Stimulated activated CD4-positive, alpha-beta T cell treated with anti-CD3 and anti-CD28 coated beads, Interleukin-12 subunit alpha, Interleukin-12 subunit beta, amount 100 ng/mL, for 4 hours (primary cell): ENCODE data around the gene PLA2G4D.
"Not testable (repeated sequence)": the region's sequence is repeated elsewhere in the genome, so short reads cannot be mapped to it uniquely, and the experiment has no call there.

Experiments used
- DNase-seq: peaks from one replicate; pipeline ENCODE4 v3.0.0-alpha.2; 2020

PLA2G4D gene

GRCh38 chr15:42121682-42122081 is 27.3 kb upstream of the PLA2G4D start:
- DNase-seq = no peak

DNA sequence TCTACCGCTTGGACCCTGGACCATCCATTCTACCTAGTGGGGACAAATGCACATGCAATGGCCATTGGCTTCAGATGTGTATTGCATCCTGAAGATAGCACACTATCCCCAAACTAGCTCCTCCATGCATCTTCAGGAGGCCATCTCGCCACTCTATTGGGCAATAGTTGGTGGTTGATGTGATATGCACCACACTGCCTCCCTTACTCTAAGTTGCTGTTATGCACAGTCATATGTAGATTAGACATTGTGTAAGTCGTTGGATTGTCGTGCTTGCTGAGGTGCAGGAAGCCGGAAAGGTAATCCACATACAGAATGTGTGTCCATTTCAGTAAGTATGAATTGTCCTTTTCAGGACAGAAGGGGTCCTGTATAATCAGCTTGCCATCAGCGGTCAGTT is 26.7 kb upstream of the PLA2G4D start:
- no peak for DNase-seq

DNA sequence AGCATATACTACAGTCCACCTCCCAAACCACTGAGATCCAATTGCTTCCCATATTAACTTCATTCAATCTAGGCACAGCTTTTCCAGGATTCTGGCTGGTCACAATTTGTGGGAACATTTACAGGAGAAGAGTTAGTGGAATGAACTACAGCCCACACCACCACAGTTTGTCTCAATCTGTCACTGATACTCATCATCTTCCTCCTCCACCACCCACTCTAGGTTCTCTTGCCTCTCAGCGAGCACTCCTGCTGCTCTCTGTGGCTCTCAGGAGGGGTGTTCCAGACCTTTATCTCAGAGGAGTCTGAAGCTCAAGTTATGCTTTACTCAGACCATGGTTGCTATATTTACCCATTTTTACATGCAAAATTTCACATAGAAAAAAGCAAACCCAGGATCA is 25.9 kb upstream of the PLA2G4D start:
- no peak for DNase-seq

DNA sequence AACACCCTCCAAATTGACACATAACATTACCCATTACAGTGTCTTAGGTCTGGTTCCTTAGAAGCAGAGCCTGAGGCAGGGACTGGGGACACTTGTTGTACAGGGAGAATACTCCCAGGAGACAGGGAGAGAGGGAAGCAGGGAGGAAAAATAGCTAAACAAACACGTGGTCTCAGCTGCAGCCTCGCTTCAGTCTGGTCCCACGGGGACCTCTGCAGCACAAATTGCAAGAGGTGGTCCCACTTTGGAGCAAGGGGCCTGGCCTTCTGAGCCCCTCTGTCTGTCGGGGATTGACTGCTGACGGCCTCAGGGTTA is 25.0 kb upstream of the PLA2G4D start:
- DNase-seq = no peak

DNA sequence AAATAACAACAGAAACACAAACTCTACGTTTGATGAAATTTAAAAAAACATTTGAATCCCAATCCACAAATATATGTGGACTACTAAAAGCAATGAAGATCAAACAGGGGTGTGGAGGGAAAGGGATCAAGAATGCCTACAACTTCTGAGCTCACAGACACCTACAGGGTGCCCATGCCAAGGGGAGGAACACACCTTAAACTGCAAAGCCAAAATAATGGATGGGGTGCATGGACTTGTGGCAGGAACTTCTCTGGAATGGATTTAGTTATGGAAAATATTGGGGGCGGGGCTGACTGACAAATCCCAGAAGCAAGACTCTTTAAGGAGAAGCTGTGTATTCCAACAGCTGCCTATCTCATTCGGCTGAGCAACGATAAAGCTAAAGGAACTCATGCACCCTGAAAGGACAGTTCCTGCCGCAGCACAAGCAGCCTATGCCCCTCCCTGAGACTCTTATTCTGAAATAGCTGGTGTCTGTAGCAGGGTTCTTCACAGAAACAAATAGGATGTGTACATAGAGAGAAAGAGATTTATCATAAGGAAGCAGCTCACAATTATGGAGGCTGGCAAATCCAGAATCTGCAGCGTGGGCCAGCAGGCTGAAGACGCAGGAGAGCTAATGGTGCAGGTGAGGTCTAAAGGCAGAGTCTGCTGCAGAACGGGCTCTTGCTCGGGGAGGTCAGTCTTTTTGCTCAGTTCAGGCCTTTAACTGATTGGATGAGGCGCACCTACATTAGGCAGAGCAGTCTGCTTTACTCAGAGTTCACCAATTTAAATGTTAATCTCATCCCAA is 24.5 kb upstream of the PLA2G4D start:
- no peak for DNase-seq

GRCh38 chr15:42111924-42112323 is 17.6 kb upstream of the PLA2G4D start:
- DNase-seq = no peak

GRCh38 chr15:42110367-42110766 is 16.0 kb upstream of the PLA2G4D start:
- no peak for DNase-seq

- DNase-seq = no peak
Measured at GRCh38 chr15:42108806-42109205, 14.4 kb upstream of the PLA2G4D start.

DNA sequence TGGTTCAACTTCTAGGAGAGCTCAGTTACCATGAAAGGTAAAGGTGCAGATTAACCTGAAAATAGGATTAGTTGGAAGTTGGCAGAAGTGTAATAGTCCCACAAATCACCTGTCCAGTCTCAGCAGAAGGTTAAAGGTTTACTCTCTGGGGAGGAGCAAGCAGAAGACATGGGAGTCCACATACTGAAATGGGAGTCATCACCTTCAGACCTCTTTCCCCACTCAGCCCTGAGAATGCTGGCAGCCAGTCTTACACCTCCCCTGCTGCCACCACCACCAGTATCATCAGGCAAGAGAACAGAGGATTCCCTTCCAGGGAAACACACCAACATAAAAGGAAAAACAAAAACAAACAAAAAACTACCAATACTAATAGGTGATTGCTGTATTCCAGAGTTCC is 13.8 kb upstream of the PLA2G4D start:
- DNase-seq = no peak

GRCh38 chr15:42107473-42107872 is 13.1 kb upstream of the PLA2G4D start:
- DNase-seq = no peak

- no peak for DNase-seq
Measured at GRCh38 chr15:42106288-42106687, 11.9 kb upstream of the PLA2G4D start.

DNA sequence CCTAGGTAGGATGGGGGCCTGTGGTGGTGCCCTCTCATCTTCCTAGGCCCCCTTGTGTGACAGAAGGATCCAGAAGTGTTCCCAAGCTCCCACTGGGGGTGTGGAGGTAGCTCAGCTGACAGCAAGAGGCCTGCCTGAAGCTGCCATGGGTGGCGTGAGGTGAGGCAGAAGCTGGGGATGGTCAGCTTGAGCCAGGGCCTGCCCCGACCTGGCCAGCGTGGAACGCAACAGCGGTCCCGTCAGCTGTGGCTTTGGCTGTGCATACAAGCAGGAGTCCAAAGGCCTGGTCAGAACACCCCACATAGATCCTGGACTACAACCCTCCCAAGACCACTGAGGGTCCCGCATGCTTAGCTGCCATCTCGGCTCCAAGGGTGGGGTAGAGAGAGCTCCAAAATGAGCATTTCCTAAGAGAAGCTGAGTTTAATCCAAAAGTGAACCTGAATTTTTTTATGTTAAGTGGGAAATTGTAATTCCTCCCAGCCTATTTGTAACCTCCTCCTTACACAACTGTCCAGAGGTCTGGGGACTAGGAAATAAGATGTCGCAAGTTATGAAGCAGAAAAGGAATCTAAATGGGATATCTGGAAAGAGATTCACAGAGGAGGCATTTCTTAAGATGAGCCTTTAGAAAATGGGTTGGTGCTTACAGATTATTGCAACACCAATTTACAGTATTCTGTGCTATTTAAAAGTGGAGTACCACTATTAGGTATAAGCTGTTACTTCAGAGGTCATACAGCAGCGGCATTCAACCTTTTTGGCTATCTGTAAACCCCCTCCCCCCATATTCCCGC is 9.9 kb upstream of the PLA2G4D start:
- DNase-seq = no peak

DNA sequence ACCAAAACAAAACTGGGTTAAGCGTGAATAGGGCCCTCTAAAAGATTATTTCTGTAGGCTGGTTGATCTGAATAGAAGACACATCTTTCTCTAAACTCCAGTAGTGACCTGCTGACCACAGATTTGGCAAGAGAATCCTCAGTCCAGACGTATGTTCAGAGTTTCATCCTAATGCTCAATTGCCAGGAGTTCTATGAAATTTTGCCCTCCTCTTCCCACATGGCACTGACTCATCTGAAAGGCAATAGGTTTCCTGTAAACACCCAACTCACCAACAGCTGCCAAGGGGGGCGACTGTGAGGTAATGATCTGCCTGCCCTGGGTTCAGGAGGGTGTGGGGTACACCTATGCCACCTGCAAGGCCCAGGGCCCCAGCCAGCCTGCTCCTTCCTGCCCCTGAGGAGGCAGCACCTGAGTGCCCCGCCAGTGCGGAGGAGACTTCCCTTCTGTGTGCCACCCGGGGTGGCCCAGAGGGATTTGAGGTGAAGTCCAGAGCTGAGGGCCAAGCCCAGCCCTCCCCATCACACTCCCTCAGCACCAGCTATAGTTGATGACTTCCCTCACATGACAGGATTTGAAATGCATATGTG is 8.4 kb upstream of the PLA2G4D start:
- no peak for DNase-seq

GRCh38 chr15:42101861-42102260 is 7.5 kb upstream of the PLA2G4D start:
- no peak for DNase-seq

- no peak for DNase-seq
Measured at GRCh38 chr15:42100021-42100800, 5.8 kb upstream of the PLA2G4D start.

- DNase-seq = no peak
Measured at GRCh38 chr15:42097018-42097417, 2.7 kb upstream of the PLA2G4D start.

DNA sequence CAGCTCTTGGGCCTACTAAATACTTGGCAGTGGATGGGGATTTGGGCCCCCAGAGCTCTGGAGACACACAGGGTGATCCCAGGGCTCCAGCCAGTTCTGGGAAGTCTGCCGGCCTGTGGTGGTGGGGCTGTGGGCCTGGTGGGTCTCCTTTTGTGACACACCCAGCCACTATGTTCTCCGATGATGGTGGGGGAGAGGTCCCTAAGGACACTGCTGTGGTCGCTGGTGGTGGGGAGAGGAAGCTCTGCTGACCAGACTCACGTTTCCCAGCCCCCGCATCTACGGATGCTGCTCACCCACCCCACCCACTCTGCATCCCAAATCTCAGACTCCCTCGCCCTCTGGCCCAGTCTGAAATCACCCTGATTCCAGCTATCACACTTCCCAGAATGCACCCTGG is 396 bp downstream of the PLA2G4D start:
- DNase-seq = no peak

GRCh38 chr15:42092398-42093318 is 1.7 kb downstream of the PLA2G4D start:
- no peak for DNase-seq

GRCh38 chr15:42091753-42092397 is 2.5 kb downstream of the PLA2G4D start:
- not testable (repeated sequence) for DNase-seq

- no peak for DNase-seq
Measured at GRCh38 chr15:42090781-42091180, 3.6 kb downstream of the PLA2G4D start.

- no peak for DNase-seq
Measured at GRCh38 chr15:42090370-42090769, 4.0 kb downstream of the PLA2G4D start.

GRCh38 chr15:42089942-42090341 is 4.4 kb downstream of the PLA2G4D start:
- DNase-seq = no peak
